Measurements from ENCODE around the gene LPA.

Gene LPA

DNA sequence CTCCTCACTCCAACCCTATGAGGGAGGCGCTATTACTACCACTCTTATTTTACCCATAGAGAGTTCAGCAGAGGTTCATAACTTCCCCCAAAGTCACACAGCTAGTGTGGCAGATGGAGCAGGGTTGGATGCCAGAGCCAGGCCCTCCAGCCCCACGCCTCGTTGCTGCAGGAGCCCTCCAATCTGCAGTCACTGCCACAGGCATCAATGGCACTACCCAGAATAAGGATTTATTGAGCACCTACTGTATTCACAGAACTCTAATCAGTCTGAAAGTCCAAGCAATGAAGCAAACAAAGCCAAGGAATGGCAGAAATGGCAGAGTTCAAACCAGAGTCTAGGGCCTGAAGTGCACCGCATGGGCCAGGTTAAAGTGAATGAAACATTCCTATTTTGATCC, 144.9 kb downstream of the LPA start:
- DNase-seq (ENCODE audit: low read depth) = no peak
- no peak for TF ChIP-seq MYC (IDR thresholded peaks at IDR 0.05; ENCODE audit: low read depth, low read length)
- no peak for TF ChIP-seq POLR2A (IDR thresholded peaks at IDR 0.05; ENCODE audit: extremely low read depth, insufficient read length)
- TF ChIP-seq, protein P1, sequence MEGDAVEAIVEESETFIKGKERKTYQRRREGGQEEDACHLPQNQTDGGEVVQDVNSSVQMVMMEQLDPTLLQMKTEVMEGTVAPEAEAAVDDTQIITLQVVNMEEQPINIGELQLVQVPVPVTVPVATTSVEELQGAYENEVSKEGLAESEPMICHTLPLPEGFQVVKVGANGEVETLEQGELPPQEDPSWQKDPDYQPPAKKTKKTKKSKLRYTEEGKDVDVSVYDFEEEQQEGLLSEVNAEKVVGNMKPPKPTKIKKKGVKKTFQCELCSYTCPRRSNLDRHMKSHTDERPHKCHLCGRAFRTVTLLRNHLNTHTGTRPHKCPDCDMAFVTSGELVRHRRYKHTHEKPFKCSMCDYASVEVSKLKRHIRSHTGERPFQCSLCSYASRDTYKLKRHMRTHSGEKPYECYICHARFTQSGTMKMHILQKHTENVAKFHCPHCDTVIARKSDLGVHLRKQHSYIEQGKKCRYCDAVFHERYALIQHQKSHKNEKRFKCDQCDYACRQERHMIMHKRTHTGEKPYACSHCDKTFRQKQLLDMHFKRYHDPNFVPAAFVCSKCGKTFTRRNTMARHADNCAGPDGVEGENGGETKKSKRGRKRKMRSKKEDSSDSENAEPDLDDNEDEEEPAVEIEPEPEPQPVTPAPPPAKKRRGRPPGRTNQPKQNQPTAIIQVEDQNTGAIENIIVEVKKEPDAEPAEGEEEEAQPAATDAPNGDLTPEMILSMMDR (IDR thresholded peaks at IDR 0.05; ENCODE audit: low read depth, low read length) = no peak
- TF ChIP-seq, protein P2, sequence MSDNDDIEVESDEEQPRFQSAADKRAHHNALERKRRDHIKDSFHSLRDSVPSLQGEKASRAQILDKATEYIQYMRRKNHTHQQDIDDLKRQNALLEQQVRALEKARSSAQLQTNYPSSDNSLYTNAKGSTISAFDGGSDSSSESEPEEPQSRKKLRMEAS (IDR thresholded peaks at IDR 0.05; ENCODE audit: low read depth, low read length) = no peak
- no peak overlapping the region for H3K4me3 ChIP-seq (ENCODE audit: low read depth, low read length)

DNA sequence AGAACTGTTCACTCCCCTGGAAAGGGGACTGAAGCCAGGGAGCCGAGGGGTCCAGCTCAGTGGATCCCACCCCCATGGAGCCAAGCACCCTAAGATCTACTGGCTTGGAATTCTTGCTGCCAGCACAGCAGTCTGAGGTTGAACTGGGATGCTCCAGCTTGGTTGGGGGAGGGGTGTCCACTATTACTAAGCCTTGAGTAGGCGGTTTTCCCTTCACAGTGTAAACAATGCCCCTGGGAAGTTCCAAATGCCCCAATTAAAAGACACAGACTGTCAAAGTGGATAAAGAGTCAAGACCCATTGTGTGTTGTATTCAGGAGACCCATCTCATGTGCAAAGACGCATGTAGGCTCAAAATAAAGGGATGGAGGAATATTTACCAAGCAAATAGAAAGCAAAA, 150.2 kb downstream of the LPA start:
- DNase-seq (ENCODE audit: low read depth) = no peak
- H3K4me3 ChIP-seq (ENCODE audit: low read depth, low read length) = no peak overlapping the region
- TF ChIP-seq MYC (IDR thresholded peaks at IDR 0.05; ENCODE audit: low read depth, low read length) (no peak), POLR2A (IDR thresholded peaks at IDR 0.05; ENCODE audit: extremely low read depth, insufficient read length) (no peak)
- TF ChIP-seq, protein P2 (IDR thresholded peaks at IDR 0.05; ENCODE audit: low read depth, low read length) = no peak
- TF ChIP-seq, protein P1 (IDR thresholded peaks at IDR 0.05; ENCODE audit: low read depth, low read length) = no peak

DNA sequence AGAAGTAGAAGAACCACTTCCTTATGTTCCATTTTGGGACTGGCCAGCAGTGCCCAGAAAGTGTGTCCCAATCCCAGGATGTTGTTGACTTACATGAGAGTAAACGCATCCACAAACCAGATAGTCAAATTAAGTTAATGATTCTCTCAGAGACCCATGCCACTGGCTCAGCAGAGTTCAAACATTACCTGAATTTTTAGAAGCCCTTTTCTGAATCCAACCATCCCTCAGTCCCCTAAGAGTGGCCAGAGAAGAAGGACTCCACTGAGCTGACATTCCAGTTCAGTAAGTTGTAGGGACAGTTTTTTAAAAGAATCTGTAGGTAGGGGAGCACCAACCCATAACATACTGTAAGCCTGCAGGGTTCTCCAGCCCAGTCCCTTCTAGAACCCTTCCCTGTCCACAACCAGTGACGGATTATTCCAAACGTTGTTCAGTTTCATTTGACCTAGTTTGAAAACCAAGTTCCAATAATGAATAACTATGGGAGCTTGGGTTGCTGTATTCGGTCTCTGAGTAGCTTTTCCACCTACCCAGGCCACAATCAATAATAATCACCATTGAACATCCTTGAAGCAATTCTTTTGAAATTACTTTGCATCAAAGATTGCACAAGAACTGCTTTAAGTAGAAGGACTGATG, 153.0 kb downstream of the LPA start:
- H3K4me3 ChIP-seq (ENCODE audit: low read depth, low read length) = no peak overlapping the region
- TF ChIP-seq, protein P1 (IDR thresholded peaks at IDR 0.05; ENCODE audit: low read depth, low read length) = no peak
- TF ChIP-seq POLR2A (IDR thresholded peaks at IDR 0.05; ENCODE audit: extremely low read depth, insufficient read length) (no peak), MYC (IDR thresholded peaks at IDR 0.05; ENCODE audit: low read depth, low read length) (no peak)
- TF ChIP-seq, protein P2 (IDR thresholded peaks at IDR 0.05; ENCODE audit: low read depth, low read length) = no peak
- DNase-seq (ENCODE audit: low read depth) = no peak

DNA sequence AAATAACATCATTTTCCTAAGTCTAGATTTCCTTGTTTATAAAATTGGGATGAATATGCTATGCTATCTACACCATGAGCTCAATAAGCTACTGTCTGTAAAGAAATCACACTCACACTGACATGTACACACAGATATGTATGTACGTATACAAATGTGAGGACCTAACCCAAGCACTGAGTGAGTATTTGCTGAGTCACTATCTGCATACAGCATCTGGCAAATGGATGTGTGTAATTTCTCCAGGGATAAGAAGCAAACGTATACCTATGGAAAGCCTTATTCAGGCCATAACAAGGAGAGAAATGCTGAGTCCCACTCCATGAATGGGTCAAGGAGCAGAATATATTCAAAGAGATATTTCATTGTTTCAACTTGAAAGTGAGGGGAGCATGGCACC, 153.9 kb downstream of the LPA start:
- DNase-seq (ENCODE audit: low read depth) = no peak

DNA sequence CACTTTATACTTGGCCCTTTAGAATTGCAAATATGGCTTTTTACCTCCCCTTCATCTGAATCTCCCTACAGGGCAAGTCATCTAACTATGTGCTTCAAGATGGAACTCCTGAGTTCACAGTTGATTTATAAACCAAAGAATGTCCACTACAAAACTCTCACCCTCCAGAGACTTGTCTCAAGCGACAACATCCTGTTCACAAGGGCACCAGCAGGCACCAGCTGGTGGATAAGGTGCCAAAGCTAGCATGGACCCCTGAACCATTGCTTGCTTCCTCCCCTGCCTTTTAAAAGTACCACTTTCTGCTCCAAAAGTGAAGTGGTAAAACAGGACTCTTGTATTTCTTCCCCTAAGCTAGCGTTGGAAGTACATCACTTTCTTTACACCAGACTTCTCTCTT, 154.5 kb downstream of the LPA start:
- no peak overlapping the region for H3K4me3 ChIP-seq (ENCODE audit: low read depth, low read length)

More for the DNA sequence above, 153.9 kb downstream of the LPA start:
- no peak for TF ChIP-seq POLR2A (IDR thresholded peaks at IDR 0.05; ENCODE audit: extremely low read depth, insufficient read length)
- no peak for TF ChIP-seq MYC (IDR thresholded peaks at IDR 0.05; ENCODE audit: low read depth, low read length)
- TF ChIP-seq, protein P2 (IDR thresholded peaks at IDR 0.05; ENCODE audit: low read depth, low read length) = no peak
- TF ChIP-seq, protein P1 (IDR thresholded peaks at IDR 0.05; ENCODE audit: low read depth, low read length) = no peak
- no peak overlapping the region for H3K4me3 ChIP-seq (ENCODE audit: low read depth, low read length)

DNA sequence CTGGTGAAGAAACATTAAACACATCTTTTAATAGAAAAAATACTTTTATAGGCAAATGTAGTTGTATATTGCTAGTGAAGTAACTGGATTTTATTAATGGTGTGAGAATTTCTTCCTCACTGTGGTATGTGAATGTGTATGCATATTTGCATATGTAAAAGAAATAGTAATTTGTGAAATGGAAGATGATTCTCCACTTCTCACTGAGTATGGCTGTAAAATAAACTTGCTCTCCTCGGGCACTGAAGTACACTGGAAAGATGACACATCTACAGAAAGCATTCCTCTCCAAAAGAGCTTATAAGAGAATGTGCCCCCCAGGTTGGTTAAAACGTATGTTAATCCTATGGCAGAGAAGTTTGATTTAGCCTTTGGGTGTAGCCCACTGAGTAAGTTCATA, 155.5 kb downstream of the LPA start:
- no peak for DNase-seq (ENCODE audit: low read depth)
- TF ChIP-seq, protein P1 (IDR thresholded peaks at IDR 0.05; ENCODE audit: low read depth, low read length) = no peak
- TF ChIP-seq MYC (IDR thresholded peaks at IDR 0.05; ENCODE audit: low read depth, low read length) (no peak), POLR2A (IDR thresholded peaks at IDR 0.05; ENCODE audit: extremely low read depth, insufficient read length) (no peak)
- TF ChIP-seq, protein P2 (IDR thresholded peaks at IDR 0.05; ENCODE audit: low read depth, low read length) = no peak
- H3K4me3 ChIP-seq (ENCODE audit: low read depth, low read length) = no peak overlapping the region

More for the DNA sequence above, 154.5 kb downstream of the LPA start:
- TF ChIP-seq MYC (IDR thresholded peaks at IDR 0.05; ENCODE audit: low read depth, low read length) = no peak
- TF ChIP-seq, protein P2 (IDR thresholded peaks at IDR 0.05; ENCODE audit: low read depth, low read length) = no peak
- DNase-seq (ENCODE audit: low read depth) = no peak

Measured in NB4 (cell line).